HEK293 (cell line): ENCODE data around the gene SSR1.
"Not testable (repeated sequence)": the region's sequence is repeated elsewhere in the genome, so short reads cannot be mapped to it uniquely, and the experiment has no call there.

Source experiments
- CTCF ChIA-PET: fragments of 350-600 bp; formaldehyde crosslinking; extraction: SDS; loops from one replicate; lab custom pipeline; 2021; ENCODE audit warnings: antibody characterized with exemption; lab: Yijun Ruan, JAX
- POLR2A ChIA-PET: fragments of 300-600 bp; formaldehyde crosslinking; extraction: SDS; loops from one replicate; lab custom pipeline; 2020; ENCODE audit warnings: antibody characterized with exemption, inconsistent platforms; lab: Yijun Ruan, JAX
- H3K27ac ChIP-seq: fragments of 200-500 bp; sonication (Bioruptor generic); 2 replicates; pipeline ENCODE4 v1.5.1; 2014; ENCODE audit warnings: low read depth, low read length, control low read depth, inconsistent platforms; ENCODE audit errors: extremely low read depth
- H3K36me3 ChIP-seq, 2 experiments: fragments of 200-500 bp in 1 of 2; sonication (Bioruptor generic) in 1 of 2; 1 replicate in 1 of 2; 2 replicates in 1 of 2; pipeline ENCODE4 v1.5.1; 2014 to 2017; ENCODE audit warnings: inconsistent platforms in 2 of 2, low read length in 2 of 2; ENCODE audit not compliant: control insufficient read depth in 2 of 2, insufficient read depth in 1 of 2
- H3K4me1 ChIP-seq: fragments of 200-500 bp; sonication (Bioruptor generic); 2 replicates; pipeline ENCODE4 v1.5.1; 2014; ENCODE audit warnings: mild to moderate bottlenecking, low read length, inconsistent platforms; ENCODE audit not compliant: control insufficient read depth, insufficient read depth
- H3K4me3 ChIP-seq: 2 replicates; pipeline ENCODE4 v1.5.1; 2011; ENCODE audit warnings: low read depth, mild to moderate bottlenecking, control low read depth, low read length, moderate library complexity
- H3K9me3 ChIP-seq: fragments of 200-500 bp; sonication (Bioruptor generic); 2 replicates; pipeline ENCODE4 v1.5.1; 2014; ENCODE audit warnings: low read depth, low read length, inconsistent platforms; ENCODE audit not compliant: control insufficient read depth, insufficient read depth
- ATF2 ChIP-seq: fragments of 450-650 bp; formaldehyde crosslinking; IDR thresholded peaks from 2 replicates; pipeline ENCODE4 v1.5.1; 2016; ENCODE audit warnings: missing biosample characterization, missing genetic modification characterization, low read depth
- FEZF1 ChIP-seq: fragments of 450-650 bp; formaldehyde crosslinking; IDR thresholded peaks from 2 replicates; pipeline ENCODE4 v1.5.1; 2016; ENCODE audit warnings: missing biosample characterization, missing genetic modification characterization
- HOXA7 ChIP-seq: sonication (generic); formaldehyde crosslinking; IDR thresholded peaks from 2 replicates; pipeline ENCODE4 v1.8.1; 2022; ENCODE audit warnings: missing genetic modification reagents, borderline replicate concordance
- ZBTB10 ChIP-seq: fragments of 450-650 bp; formaldehyde crosslinking; IDR thresholded peaks from 2 replicates; pipeline ENCODE4 v1.5.1; 2016; ENCODE audit warnings: missing biosample characterization, missing genetic modification characterization
- ZIC2 ChIP-seq: fragments of 450-650 bp; formaldehyde crosslinking; IDR thresholded peaks from 2 replicates; pipeline ENCODE4 v1.5.1; 2016; ENCODE audit warnings: missing biosample characterization, missing genetic modification characterization
- ZNF184 ChIP-seq: fragments of 450-650 bp; IDR thresholded peaks from 2 replicates; pipeline ENCODE4 v1.5.1; 2018; ENCODE audit warnings: missing biosample characterization, mild to moderate bottlenecking, missing genetic modification characterization
- ZNF2 ChIP-seq: fragments of 450-650 bp; formaldehyde crosslinking; IDR thresholded peaks from 2 replicates; pipeline ENCODE4 v1.5.1; 2016; ENCODE audit warnings: missing biosample characterization, missing genetic modification characterization
- ZNF280D ChIP-seq: fragments of 450-650 bp; formaldehyde crosslinking; IDR thresholded peaks from 2 replicates; pipeline ENCODE4 v1.5.1; 2016; ENCODE audit warnings: missing biosample characterization, missing genetic modification characterization
- ZNF394 ChIP-seq: fragments of 450-650 bp; formaldehyde crosslinking; IDR thresholded peaks from 2 replicates; pipeline ENCODE4 v1.5.1; 2016; ENCODE audit warnings: missing biosample characterization, missing genetic modification characterization, mild to moderate bottlenecking, moderate library complexity, borderline replicate concordance
- ZNF664 ChIP-seq: fragments of 450-650 bp; formaldehyde crosslinking; IDR thresholded peaks from 2 replicates; pipeline ENCODE4 v1.5.1; 2016; ENCODE audit warnings: missing biosample characterization, missing genetic modification characterization

The SSR1 gene

GRCh38 chr6:7323074-7323473 lies 10.1 kb upstream of the SSR1 start (continued):
- TF ChIP-seq ZNF394 (tag by site-specific recombination): 0 out of 2 replicates have a peak, but pooled peaks have one; percentile 45
- no peak for TF ChIP-seq ZBTB10 (tag by site-specific recombination)
- peak; percentile 12; the same call in 1 of the 2 replicates for TF ChIP-seq FEZF1 (tag by site-specific recombination)
- no peak for TF ChIP-seq ZNF184 (tag by site-specific recombination)

GRCh38 chr6:7321866-7322265 lies 8.9 kb upstream of the SSR1 start:
- H3K4me3 ChIP-seq, POLR2A ChIA-PET, H3K4me1 ChIP-seq, H3K36me3 ChIP-seq, H3K9me3 ChIP-seq, H3K27ac ChIP-seq: not testable (repeated sequence)
- CTCF ChIA-PET: interaction anchor here (0.7 to 1.3 kb wide), 4 partner anchors 10 to 294 kb away, joined by 3 to 10 read pairs (median 4); no protein-coding TSS in a partner anchor

- H3K36me3 ChIP-seq, H3K4me1 ChIP-seq, H3K9me3 ChIP-seq, H3K4me3 ChIP-seq, POLR2A ChIA-PET, H3K27ac ChIP-seq, CTCF ChIA-PET: not testable (repeated sequence)
These were observed 6.4 kb upstream of the SSR1 start for GRCh38 chr6:7319406-7319805.

GRCh38 chr6:7317538-7317937 lies 4.5 kb upstream of the SSR1 start:
- H3K36me3 ChIP-seq: no peaks in the 10 kb centered on the region
- no peak overlapping the region for H3K27ac ChIP-seq
- H3K9me3 ChIP-seq: no peaks in the 10 kb centered on the region
- TF ChIP-seq ATF2 (tag by site-specific recombination) (peak; percentile 69), HOXA7 (CRISPR knock-in tag) (no peak), ZIC2 (tag by site-specific recombination) (no peak)
- H3K4me3 ChIP-seq: no peak overlapping the region
- H3K4me1 ChIP-seq: no peaks in the 10 kb centered on the region
- POLR2A ChIA-PET: no interaction called here
- CTCF ChIA-PET: interaction anchor here (0.6 kb wide), 1 partner anchor 10 kb away, joined by 3 read pairs; no protein-coding TSS in a partner anchor

GRCh38 chr6:7316658-7317533 lies 3.9 kb upstream of the SSR1 start:
- H3K4me3 ChIP-seq: no peak overlapping the region
- H3K36me3 ChIP-seq: no peaks in the 10 kb centered on the region
- H3K4me1 ChIP-seq: no peaks in the 10 kb centered on the region
- no peak for TF ChIP-seq ZNF664 (tag by site-specific recombination)
- no peak for TF ChIP-seq ZNF280D (tag by site-specific recombination)
- no peak for TF ChIP-seq ZNF2 (tag by site-specific recombination)
- H3K27ac ChIP-seq: no peak overlapping the region
- H3K9me3 ChIP-seq: no peaks in the 10 kb centered on the region
- POLR2A ChIA-PET: interaction anchor here (1.5 to 4.5 kb wide), 2 partner anchors 72 to 273 kb away, joined by 4 to 21 read pairs; partner anchors contain the start of genes CAGE1, RIOK1 and SNRNP48
- CTCF ChIA-PET: interaction anchor here (0.5 to 1.5 kb wide), 4 partner anchors 22 to 497 kb away, joined by 3 to 6 read pairs (median 4); no protein-coding TSS in a partner anchor
